HepG2 (cell line): Measurements from ENCODE around the gene C19orf38. TPM values are rescaled to one million over a fixed set of nuclear protein-coding genes. Genes with fewer than 3 reads are reported as not detected.

Source experiments
- ATRX ChIP-seq: sonication (generic); formaldehyde crosslinking; IDR thresholded peaks from 2 replicates; pipeline ENCODE4 v1.4.0; 2020; ENCODE audit warnings: missing genetic modification reagents, borderline replicate concordance
- DPF2 ChIP-seq: sonication (generic); formaldehyde crosslinking; IDR thresholded peaks from 2 replicates; pipeline ENCODE4 v1.4.0; 2020; ENCODE audit warnings: mild to moderate bottlenecking, low read depth, missing genetic modification reagents, borderline replicate concordance
- ESRRA ChIP-seq: sonication (generic); formaldehyde crosslinking; IDR thresholded peaks from 2 replicates; pipeline ENCODE4 v1.5.1; 2020; ENCODE audit warnings: mild to moderate bottlenecking, low read depth, missing genetic modification reagents
- GFI1 ChIP-seq: sonication (generic); formaldehyde crosslinking; IDR thresholded peaks from 2 replicates; pipeline ENCODE4 v1.5.0; 2020; ENCODE audit warnings: missing genetic modification reagents, mild to moderate bottlenecking, borderline replicate concordance
- HNRNPH1 ChIP-seq: fragments of 200-400 bp; formaldehyde crosslinking; optimal IDR thresholded peaks from 2 replicates; pipeline ENCODE3; 2017; ENCODE audit warnings: mild to moderate bottlenecking, low read depth, low read length
- PHF20 ChIP-seq: sonication (generic); formaldehyde crosslinking; IDR thresholded peaks from 2 replicates; pipeline ENCODE4 v1.5.0; 2020; ENCODE audit warnings: mild to moderate bottlenecking, missing genetic modification reagents
- REL ChIP-seq: sonication (generic); formaldehyde crosslinking; conservative IDR thresholded peaks from 2 replicates; pipeline ENCODE4 v1.8.0; 2022; ENCODE audit warnings: mild to moderate bottlenecking, missing genetic modification reagents, moderate library complexity
- RELA ChIP-seq: sonication (generic); formaldehyde crosslinking; IDR thresholded peaks from 2 replicates; pipeline ENCODE4 v1.4.0; 2020; ENCODE audit warnings: missing genetic modification reagents
- RFXANK ChIP-seq: IDR thresholded peaks from 2 replicates; pipeline ENCODE4 v1.6.1; 2016
- SOX6 ChIP-seq, 2 experiments: fragments of 450-650 bp in 1 of 2; sonication (generic) in 1 of 2; formaldehyde crosslinking in 1 of 2; IDR thresholded peaks; 2 replicates each; pipeline versions ENCODE4 v1.4.0 to v1.6.1; 2017 to 2020; ENCODE audit warnings: antibody characterized with exemption in 1 of 2, mild to moderate bottlenecking in 1 of 2, missing genetic modification reagents in 1 of 2
- ZBTB7A ChIP-seq: sonication (generic); formaldehyde crosslinking; IDR thresholded peaks from 2 replicates; pipeline ENCODE4 v1.8.0; 2022; ENCODE audit warnings: mild to moderate bottlenecking, missing genetic modification reagents
- ZNF143 ChIP-seq: sonication (generic); formaldehyde crosslinking; IDR thresholded peaks from 2 replicates; pipeline ENCODE4 v1.4.0; 2020; ENCODE audit warnings: missing genetic modification reagents
- ZNF672 ChIP-seq: sonication (generic); formaldehyde crosslinking; IDR thresholded peaks from 2 replicates; pipeline ENCODE4 v1.8.1; 2022; ENCODE audit warnings: missing genetic modification reagents
- polyA plus RNA-seq, 8 experiments: library from polyadenylated mRNA; depleted of rRNA in 3 of 8; stranded (reverse) in 7 of 8; unstranded in 1 of 8; fragments of >200 nt; fragmentation: Illumina TruSeq in 4 of 8; extraction: Trizol in 4 of 8; gene quantifications; 2 replicates each; pipeline versions ENCODE4 v1.2.1 to v1.2.3, GENCODE V29; 2011 to 2016; ENCODE audit warnings: low read depth in 4 of 8, missing spikeins in 1 of 8, mixed read lengths in 1 of 8; ENCODE audit not compliant: insufficient read depth in 1 of 8
- total RNA-seq, 5 experiments: library from RNA; depleted of rRNA; stranded (reverse); fragments of >200 nt; fragmentation: Illumina TruSeq; extraction: Trizol; gene quantifications; 2 replicates each; pipeline ENCODE4 v1.2.3, GENCODE V29; 2016; ENCODE audit warnings: low read depth in 1 of 5
- TF ChIP-seq, protein P1 (sequence below): sonication (generic); formaldehyde crosslinking; IDR thresholded peaks from 2 replicates; pipeline ENCODE4 v1.4.0; 2020; ENCODE audit warnings: missing genetic modification reagents
- TF ChIP-seq, protein P2 (sequence below): sonication (generic); formaldehyde crosslinking; IDR thresholded peaks from 2 replicates; pipeline ENCODE4 v1.5.1; 2020; ENCODE audit warnings: mild to moderate bottlenecking, missing genetic modification reagents, borderline replicate concordance
- TF ChIP-seq, protein P3 (sequence below): sonication (generic); formaldehyde crosslinking; IDR thresholded peaks from 2 replicates; pipeline ENCODE4 v1.4.0; 2020; ENCODE audit warnings: missing genetic modification reagents
- TF ChIP-seq, protein P4 (sequence below): IDR thresholded peaks from 2 replicates; pipeline ENCODE4 v1.6.1; 2016; ENCODE audit warnings: missing compliant biosample characterization, missing genetic modification reagents, borderline replicate concordance

Gene C19orf38
- total and polyA plus RNA-seq, 2 of the 13 experiments (the other 11 are each of a cell fraction or from before 2014, with no cell fraction given): 0.11 TPM; not detected in 1

DNA sequence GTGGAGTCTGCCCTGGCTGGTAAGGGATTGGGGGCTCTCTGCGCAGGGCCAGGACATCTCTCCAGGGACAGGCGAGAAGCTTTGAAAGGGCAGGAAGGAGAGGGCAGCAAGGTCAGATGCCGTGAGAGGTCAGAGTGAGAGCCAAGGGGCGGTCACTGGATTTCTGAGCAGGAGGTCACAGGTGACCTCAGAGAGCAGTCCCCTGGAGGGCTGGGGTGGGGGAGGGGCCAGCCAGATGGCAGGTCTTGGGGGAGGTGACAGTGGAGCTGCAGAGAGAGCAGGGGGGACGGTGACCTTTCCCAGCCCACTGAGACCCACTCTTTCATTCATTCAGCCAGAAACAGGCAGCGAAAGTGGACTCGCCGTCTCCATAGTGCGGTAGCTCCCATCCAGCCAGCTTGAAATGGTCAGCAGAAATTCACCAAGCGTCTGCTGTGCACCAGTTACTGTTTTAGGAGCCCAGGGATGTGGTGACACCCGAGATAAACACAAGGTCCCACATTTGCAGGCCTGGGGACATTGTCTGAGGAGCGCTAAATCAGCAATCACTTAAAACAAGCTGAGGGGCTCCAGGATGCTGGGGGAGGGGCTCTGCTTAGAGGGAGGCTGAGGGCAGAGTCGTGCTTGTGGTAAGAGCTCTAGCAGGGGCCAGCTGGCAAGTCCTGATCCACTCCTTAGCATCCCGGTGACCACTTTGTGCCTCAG, 33.3 kb downstream of the C19orf38 start (continued):
- TF ChIP-seq, protein P1, sequence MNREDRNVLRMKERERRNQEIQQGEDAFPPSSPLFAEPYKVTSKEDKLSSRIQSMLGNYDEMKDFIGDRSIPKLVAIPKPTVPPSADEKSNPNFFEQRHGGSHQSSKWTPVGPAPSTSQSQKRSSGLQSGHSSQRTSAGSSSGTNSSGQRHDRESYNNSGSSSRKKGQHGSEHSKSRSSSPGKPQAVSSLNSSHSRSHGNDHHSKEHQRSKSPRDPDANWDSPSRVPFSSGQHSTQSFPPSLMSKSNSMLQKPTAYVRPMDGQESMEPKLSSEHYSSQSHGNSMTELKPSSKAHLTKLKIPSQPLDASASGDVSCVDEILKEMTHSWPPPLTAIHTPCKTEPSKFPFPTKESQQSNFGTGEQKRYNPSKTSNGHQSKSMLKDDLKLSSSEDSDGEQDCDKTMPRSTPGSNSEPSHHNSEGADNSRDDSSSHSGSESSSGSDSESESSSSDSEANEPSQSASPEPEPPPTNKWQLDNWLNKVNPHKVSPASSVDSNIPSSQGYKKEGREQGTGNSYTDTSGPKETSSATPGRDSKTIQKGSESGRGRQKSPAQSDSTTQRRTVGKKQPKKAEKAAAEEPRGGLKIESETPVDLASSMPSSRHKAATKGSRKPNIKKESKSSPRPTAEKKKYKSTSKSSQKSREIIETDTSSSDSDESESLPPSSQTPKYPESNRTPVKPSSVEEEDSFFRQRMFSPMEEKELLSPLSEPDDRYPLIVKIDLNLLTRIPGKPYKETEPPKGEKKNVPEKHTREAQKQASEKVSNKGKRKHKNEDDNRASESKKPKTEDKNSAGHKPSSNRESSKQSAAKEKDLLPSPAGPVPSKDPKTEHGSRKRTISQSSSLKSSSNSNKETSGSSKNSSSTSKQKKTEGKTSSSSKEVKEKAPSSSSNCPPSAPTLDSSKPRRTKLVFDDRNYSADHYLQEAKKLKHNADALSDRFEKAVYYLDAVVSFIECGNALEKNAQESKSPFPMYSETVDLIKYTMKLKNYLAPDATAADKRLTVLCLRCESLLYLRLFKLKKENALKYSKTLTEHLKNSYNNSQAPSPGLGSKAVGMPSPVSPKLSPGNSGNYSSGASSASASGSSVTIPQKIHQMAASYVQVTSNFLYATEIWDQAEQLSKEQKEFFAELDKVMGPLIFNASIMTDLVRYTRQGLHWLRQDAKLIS: no peak
- TF ChIP-seq GFI1 (CRISPR knock-in tag): no peak
- TF ChIP-seq, protein P2, sequence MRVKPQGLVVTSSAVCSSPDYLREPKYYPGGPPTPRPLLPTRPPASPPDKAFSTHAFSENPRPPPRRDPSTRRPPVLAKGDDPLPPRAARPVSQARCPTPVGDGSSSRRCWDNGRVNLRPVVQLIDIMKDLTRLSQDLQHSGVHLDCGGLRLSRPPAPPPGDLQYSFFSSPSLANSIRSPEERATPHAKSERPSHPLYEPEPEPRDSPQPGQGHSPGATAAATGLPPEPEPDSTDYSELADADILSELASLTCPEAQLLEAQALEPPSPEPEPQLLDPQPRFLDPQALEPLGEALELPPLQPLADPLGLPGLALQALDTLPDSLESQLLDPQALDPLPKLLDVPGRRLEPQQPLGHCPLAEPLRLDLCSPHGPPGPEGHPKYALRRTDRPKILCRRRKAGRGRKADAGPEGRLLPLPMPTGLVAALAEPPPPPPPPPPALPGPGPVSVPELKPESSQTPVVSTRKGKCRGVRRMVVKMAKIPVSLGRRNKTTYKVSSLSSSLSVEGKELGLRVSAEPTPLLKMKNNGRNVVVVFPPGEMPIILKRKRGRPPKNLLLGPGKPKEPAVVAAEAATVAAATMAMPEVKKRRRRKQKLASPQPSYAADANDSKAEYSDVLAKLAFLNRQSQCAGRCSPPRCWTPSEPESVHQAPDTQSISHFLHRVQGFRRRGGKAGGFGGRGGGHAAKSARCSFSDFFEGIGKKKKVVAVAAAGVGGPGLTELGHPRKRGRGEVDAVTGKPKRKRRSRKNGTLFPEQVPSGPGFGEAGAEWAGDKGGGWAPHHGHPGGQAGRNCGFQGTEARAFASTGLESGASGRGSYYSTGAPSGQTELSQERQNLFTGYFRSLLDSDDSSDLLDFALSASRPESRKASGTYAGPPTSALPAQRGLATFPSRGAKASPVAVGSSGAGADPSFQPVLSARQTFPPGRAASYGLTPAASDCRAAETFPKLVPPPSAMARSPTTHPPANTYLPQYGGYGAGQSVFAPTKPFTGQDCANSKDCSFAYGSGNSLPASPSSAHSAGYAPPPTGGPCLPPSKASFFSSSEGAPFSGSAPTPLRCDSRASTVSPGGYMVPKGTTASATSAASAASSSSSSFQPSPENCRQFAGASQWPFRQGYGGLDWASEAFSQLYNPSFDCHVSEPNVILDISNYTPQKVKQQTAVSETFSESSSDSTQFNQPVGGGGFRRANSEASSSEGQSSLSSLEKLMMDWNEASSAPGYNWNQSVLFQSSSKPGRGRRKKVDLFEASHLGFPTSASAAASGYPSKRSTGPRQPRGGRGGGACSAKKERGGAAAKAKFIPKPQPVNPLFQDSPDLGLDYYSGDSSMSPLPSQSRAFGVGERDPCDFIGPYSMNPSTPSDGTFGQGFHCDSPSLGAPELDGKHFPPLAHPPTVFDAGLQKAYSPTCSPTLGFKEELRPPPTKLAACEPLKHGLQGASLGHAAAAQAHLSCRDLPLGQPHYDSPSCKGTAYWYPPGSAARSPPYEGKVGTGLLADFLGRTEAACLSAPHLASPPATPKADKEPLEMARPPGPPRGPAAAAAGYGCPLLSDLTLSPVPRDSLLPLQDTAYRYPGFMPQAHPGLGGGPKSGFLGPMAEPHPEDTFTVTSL (CRISPR knock-in tag): no peak
- no peak for TF ChIP-seq RFXANK
- TF ChIP-seq, protein P3, sequence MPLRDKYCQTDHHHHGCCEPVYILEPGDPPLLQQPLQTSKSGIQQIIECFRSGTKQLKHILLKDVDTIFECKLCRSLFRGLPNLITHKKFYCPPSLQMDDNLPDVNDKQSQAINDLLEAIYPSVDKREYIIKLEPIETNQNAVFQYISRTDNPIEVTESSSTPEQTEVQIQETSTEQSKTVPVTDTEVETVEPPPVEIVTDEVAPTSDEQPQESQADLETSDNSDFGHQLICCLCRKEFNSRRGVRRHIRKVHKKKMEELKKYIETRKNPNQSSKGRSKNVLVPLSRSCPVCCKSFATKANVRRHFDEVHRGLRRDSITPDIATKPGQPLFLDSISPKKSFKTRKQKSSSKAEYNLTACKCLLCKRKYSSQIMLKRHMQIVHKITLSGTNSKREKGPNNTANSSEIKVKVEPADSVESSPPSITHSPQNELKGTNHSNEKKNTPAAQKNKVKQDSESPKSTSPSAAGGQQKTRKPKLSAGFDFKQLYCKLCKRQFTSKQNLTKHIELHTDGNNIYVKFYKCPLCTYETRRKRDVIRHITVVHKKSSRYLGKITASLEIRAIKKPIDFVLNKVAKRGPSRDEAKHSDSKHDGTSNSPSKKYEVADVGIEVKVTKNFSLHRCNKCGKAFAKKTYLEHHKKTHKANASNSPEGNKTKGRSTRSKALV (CRISPR knock-in tag): no peak
- no peak for TF ChIP-seq RELA (CRISPR knock-in tag)
- TF ChIP-seq ZNF143: no peak
- no peak for TF ChIP-seq HNRNPH1
- TF ChIP-seq ATRX (CRISPR knock-in tag): no peak
- no peak for TF ChIP-seq DPF2 (CRISPR knock-in tag)
- no peak for TF ChIP-seq SOX6 (IDR thresholded peaks at IDR 0.05)
- TF ChIP-seq SOX6 (CRISPR knock-in tag; IDR thresholded peaks at IDR 0.05): peak; percentile 32; the same call in 1 of the 2 replicates
- no peak for TF ChIP-seq REL (CRISPR knock-in tag)
- no peak for TF ChIP-seq ZNF672 (CRISPR knock-in tag)
- TF ChIP-seq, protein P4, sequence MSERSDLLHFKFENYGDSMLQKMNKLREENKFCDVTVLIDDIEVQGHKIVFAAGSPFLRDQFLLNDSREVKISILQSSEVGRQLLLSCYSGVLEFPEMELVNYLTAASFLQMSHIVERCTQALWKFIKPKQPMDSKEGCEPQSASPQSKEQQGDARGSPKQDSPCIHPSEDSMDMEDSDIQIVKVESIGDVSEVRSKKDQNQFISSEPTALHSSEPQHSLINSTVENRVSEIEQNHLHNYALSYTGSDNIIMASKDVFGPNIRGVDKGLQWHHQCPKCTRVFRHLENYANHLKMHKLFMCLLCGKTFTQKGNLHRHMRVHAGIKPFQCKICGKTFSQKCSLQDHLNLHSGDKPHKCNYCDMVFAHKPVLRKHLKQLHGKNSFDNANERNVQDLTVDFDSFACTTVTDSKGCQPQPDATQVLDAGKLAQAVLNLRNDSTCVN (CRISPR knock-in tag): no peak
- TF ChIP-seq ESRRA (CRISPR knock-in tag): peak; percentile 68; the same call in 1 of the 2 replicates
- TF ChIP-seq PHF20 (CRISPR knock-in tag): no peak
- no peak for TF ChIP-seq ZBTB7A (CRISPR knock-in tag)
